HepG2 (cell line): ENCODE measurements around the gene GPR4.

Experiments used
- MAX ChIP-seq: IDR thresholded peaks from 2 replicates; pipeline ENCODE4 v1.6.1; 2012; ENCODE audit warnings: inconsistent platforms
- ZBTB46 ChIP-seq: sonication (generic); formaldehyde crosslinking; IDR thresholded peaks from 2 replicates; pipeline ENCODE4 v1.4.0; 2020; ENCODE audit warnings: mild to moderate bottlenecking, missing genetic modification reagents, borderline replicate concordance
- ZNF280D ChIP-seq: sonication (generic); formaldehyde crosslinking; IDR thresholded peaks from 2 replicates; pipeline ENCODE4 v1.5.1; 2020; ENCODE audit warnings: mild to moderate bottlenecking, missing genetic modification reagents

- no peak for TF ChIP-seq ZBTB46
- TF ChIP-seq ZNF280D (CRISPR knock-in tag): no peak
- no peak for TF ChIP-seq MAX
Observed at GRCh38 chr19:45542234-45542668, 59.8 kb downstream of the GPR4 start.
